NCI-H2171 (cell line): Measurements from ENCODE around the gene SYNGAP1.
"Not testable (repeated sequence)": the region's sequence is repeated elsewhere in the genome, so short reads cannot be mapped to it uniquely, and the experiment has no call there.

Source experiments
- DNase-seq: peaks from one replicate; lab custom pipeline; 2025; lab: John Stamatoyannopoulos, UW

SYNGAP1 gene

GRCh38 chr6:33419580-33420490 is at the start of gene SYNGAP1:
TSS of gene SYNGAP1 (plus strand) at chr6:33420065. CDS start at chr6:33420265, 200 bp downstream.
- peak; percentile 65 for DNase-seq

DNA sequence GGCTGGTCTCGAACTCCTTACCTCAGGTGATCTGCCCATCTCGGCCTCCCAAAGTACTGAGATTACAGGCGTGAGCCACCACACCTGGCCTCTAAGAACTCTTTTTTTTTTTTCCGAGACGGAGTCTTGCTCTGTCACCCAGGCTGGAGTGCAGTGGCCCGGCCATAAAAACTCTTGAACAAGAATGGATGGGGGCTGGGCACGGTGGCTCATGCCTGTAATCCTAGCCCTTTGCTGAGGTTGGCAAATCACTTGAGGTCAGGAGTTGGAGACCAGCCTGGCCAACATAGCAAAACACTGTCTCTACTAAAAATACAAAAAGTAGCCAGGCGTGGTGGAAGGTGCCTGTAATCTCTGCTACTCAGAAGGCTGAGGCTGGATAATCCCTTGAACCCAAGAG is 48.0 kb upstream of the SYNGAP1 start:
- DNase-seq: not testable (repeated sequence)

DNA sequence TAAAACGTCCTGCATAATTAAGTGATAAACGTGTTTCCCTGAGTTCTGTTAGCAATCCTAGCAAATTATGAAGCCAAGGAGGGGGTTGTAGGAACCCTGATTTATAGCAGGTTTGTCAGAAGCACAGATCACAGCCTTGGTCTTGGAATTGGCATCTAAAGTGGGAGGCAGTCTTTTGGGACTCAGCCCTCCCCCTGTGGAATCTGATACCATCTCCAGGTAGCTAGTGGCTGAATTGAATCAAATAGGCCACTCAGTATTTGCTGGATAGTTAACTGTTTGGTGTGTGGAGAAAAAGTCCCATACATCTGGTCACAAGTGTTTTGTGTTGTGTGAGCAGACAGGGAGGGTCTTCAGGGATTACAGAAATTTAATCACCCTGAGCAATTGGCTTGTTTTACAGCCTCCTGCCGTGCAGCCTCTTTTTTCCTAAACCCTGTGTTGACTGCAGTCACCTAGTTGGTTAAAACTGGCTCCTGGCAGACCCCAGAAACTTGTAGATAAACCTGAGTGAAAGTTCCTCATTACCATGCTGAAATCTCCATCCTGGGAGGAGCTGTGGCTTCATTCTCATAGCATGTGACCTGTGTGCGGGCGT is 47.2 kb upstream of the SYNGAP1 start:
- peak; percentile 62 for DNase-seq

GRCh38 chr6:33373960-33374910 is 45.6 kb upstream of the SYNGAP1 start:
- no peak for DNase-seq

DNA sequence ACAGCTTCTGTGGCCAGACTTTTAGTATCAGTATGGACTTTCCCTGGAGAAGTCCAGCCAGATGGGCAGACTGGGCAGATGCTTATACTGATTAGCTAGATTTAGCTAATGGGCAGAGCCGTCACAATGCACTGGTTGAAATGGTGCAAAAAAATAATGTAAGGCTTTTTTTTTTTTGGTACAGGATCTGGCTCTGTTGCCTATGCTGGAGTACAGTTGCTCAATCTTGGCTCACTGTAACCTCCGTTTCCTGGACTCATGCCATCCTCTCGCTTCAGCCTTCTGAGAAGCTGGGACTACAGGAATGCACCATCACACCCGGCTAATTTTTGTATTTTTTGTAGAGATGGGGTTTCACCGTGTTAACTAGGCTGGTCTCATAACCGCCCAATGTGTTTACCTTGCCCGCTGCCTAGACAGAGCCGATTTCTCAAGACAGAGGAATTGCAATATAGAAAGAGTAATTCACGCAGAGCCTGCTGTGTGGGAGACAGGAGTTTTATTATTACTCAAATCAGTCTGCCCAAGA is 44.7 kb upstream of the SYNGAP1 start:
- no peak for DNase-seq

GRCh38 chr6:33377171-33377570 is 42.7 kb upstream of the SYNGAP1 start:
- DNase-seq: no peak

- not testable (repeated sequence) for DNase-seq
These were observed 40.7 kb upstream of the SYNGAP1 start for GRCh38 chr6:33379184-33379583.

DNA sequence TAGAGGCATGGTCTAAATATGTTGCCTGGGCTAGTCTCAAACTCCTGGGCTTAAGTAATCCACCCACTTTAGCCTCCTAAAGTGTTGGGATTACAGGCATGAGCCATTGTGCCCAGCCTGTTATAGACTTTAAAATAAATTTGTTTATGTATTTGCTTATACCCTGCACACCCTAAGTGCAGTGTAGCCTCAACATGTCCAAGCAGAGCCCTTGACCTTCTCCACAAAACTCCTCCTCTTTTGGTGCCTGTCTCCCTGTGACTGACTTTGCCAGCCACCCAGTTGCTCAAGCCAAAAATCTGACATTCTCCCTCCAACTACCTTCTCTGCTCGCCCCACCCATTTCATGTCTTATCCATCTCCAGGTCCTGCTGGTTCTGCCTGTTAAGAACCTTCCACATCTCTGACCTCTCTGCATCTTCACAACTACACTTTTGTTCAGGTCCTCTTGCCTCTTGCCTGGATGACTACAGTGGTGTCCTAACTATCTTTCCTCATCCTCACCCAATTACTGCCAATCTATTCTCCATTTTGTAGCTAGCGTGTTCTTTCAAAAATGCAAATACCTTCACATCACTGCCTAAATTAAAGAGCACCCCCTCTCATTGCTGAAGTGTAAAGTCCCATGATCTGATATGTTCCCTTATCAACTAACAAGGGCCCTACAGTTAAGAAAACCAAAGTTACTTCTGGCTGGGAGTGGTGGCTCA is 39.4 kb upstream of the SYNGAP1 start:
- DNase-seq: no peak

DNA sequence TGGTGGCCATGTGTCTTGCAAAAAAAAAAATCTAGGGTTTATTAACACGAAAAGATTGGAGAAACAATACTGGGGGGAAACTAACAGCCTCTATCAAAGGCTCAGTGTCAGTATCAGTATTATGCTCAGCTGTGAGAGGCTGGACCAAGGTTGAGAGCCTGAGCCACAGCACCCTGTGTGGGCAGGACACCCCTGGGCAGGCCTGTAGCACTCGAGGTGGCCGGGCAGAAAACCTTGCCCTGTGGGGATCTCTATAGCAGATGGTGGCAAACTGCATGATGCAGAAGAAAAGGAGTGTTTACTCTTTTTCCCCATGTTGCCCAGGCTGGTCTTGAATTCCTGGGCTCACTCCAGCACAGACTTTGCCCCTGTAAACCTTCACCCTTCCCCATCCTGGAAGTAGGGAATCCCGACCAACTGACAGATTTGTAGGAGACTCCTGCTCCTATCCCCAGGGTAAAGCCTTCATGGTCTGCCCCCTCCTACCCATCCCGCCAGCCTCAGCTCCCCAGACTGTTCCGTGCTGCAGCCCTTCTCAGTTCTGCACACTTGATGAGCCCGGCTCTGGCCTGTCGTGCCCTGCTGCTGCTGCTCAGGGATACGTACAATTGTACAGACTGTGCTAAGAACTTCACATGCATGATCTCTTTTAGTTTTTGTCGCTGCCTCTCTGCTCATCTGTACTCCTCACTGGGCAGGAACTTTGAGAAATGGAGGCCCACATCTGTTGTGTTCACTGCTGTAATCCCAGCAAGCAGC is 36.3 kb upstream of the SYNGAP1 start:
- DNase-seq: no peak

GRCh38 chr6:33384581-33385020 is 35.3 kb upstream of the SYNGAP1 start:
- no peak for DNase-seq

DNA sequence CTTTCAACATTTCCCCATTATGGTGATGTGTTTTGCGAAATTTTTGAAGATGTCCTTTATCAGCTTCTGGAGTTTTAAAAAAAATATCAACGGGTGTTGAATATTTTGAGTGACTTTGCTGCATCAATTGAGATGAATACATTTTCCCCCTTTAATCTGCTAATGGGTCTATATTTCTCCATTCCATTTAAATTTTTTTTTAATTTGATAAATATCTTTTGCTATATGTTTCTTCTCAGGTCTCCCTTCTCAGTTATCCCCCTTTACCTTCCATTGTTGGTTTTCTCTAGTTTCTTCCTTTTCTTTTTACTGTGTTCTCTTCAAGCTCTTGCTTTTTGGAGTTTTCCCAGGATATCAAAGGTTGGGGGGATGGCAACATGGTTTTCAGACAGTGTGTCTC is 29.7 kb upstream of the SYNGAP1 start:
- no peak for DNase-seq

DNA sequence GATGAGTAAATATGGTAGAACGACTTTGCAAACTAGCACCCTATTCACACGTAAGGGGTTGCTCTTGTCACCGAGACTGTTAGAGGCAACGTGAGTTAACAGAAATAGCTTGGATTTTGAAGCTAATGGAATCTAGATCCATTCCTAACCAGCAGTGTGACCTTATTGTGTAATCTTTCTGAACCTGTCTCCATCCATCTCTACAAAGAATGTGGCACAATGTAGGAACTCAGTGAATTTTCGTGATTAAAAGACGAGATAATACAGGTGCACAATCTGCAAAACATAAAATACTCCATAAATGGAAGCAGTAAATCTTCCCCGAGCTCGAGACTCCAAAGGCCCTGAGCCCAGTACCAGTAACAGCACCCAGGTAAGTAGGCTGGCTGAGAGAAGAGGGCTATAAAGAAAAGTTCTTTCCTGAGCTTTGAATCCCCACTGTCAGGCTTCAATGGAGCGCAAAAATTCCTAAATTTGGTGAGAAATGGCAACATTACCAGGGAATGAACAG is 29.0 kb upstream of the SYNGAP1 start:
- DNase-seq: no peak

GRCh38 chr6:33391278-33391921 is 28.5 kb upstream of the SYNGAP1 start, which contains the start of gene KIFC1:
TSS of gene KIFC1 (plus strand) at chr6:33391823. CDS start at chr6:33391986, 163 bp downstream.
- peak; percentile 98 for DNase-seq

GRCh38 chr6:33391922-33392594 is 27.8 kb upstream of the SYNGAP1 start:
- DNase-seq: no peak

DNA sequence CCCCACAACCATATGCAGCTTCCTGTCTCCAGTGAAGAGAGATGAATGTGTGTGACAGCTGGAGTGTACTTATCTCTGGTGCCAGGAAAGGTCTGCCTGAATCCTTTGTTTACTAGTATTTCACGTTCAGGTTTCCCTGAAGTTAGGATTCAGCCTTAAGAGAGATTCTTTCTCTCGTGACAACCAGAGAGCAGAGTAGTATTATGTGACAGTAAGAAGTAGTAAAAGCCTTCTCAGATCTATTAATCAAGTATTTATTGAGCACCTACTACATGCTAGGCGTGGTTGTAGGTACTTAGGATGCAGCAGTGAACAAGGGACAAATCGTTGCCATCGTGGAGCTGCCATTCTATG is 27.3 kb upstream of the SYNGAP1 start:
- DNase-seq: peak; percentile 8

DNA sequence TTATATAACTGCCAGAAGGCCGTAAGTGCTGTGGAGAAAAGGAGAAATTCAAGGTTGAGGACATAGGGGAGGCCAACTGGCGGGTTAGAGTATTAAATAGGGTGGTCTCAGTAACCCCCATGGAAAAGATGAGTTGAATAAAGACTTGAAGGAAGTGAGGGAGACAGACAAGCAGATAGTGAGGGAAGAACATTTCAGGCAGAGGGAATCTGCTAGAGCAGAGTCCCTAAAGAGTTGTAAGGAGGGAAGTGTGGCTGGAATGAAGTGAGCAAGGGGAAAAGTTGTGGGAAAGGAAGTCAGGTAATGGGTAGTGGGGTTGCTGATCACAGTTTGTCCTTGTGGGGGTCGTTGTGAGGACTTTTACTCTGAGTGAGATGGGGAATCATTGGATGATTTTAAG is 26.9 kb upstream of the SYNGAP1 start:
- no peak for DNase-seq

DNA sequence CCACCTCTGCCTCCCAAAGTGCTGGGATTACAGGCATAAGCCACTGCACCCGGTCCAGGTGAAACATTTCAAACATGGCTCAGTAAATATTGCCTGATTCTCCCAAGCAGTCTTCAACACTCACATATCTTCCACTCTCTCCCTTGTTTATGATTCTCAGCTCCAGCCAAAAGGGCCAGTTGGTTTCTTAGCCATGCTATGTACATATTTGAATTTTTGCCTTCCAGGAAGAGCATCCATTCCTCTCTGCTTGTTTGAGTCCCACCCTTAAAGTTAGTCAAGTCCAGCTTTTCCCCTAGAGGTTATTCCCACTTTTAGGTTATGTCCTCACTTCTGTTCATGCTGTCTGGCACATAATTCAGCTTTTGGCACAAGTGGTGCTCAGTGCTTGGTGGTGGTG is 22.3 kb upstream of the SYNGAP1 start:
- no peak for DNase-seq

DNA sequence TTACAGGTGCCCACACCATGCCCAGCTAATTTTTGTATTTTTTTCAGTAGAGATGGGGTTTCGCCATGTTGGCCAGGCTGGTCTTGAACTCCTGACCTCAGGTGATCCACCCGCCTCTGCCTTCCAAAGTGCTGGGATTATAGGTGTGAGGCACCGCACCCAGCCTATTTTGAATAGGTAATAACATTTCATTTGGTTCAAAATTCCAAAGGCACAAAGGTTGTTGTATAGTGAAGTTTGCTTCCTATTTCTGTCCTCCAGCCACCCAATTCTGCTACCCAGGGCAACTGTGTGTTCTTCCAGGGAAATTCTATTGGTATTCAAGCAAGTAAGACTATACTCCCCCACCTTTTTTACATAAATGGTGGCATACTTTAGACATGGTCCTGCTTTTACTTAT is 21.3 kb upstream of the SYNGAP1 start:
- not testable (repeated sequence) for DNase-seq

- DNase-seq: not testable (repeated sequence)
These were observed 20.0 kb upstream of the SYNGAP1 start for GRCh38 chr6:33399881-33400280.
